Measurements from ENCODE around the gene VWA1.
A peak's percentile ranks its signal among the peaks of the same experiment; 100 is the strongest.

DNA sequence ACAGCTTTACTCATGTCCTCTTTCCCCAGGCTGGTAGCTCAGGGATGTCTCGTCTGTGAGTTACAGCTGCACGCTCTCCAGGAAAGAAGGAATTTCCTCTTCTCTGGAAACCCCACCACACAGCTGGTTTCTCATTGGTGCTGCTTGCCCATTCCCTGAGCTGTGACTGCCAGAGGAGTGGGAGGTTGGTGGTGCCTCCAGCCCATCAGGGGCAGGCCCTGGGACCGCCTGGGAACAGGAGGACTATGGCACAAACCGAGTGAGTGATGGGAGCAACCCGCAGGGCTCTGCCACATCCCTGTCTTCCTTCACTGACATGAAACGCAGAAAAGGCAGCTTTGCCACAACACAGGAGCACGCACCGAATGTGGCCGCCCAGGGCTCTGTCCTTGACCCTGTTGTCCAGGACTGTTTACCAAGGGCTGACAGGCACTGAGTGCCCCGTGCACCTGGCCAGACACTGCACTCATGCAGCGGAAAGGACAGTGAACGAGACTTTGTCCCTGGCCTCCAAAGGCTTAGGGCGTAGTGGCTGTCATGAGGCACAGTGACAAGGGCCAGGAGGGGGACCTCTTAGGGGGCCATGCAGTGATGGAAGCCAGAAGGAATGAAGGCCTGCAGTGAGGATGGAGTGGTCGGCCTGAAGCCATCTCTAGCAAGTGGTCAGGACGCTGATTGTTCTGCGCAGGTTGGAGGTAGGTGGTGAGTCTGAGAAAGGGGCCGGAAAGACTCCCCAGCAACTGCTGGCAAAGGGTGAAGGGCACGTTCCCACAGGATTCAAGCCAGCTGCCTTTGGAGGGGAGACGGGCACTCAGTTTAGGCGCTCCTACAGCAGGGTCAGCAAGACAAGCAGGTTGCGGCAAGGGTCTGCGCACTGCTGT lies 34.7 kb upstream of the VWA1 start:
- TF ChIP-seq, protein P1, sequence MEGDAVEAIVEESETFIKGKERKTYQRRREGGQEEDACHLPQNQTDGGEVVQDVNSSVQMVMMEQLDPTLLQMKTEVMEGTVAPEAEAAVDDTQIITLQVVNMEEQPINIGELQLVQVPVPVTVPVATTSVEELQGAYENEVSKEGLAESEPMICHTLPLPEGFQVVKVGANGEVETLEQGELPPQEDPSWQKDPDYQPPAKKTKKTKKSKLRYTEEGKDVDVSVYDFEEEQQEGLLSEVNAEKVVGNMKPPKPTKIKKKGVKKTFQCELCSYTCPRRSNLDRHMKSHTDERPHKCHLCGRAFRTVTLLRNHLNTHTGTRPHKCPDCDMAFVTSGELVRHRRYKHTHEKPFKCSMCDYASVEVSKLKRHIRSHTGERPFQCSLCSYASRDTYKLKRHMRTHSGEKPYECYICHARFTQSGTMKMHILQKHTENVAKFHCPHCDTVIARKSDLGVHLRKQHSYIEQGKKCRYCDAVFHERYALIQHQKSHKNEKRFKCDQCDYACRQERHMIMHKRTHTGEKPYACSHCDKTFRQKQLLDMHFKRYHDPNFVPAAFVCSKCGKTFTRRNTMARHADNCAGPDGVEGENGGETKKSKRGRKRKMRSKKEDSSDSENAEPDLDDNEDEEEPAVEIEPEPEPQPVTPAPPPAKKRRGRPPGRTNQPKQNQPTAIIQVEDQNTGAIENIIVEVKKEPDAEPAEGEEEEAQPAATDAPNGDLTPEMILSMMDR (IDR thresholded peaks at IDR 0.05) = no peak
- TF ChIP-seq POLR2AphosphoS5 (IDR thresholded peaks at IDR 0.05) = peak in 1 of 3 donors; percentile 6
